ENCODE measurements around the gene PDSS1.

GRCh38 chr10:26780793-26781601 lies 83.5 kb downstream of the PDSS1 start:
- TF ChIP-seq CTCF (IDR thresholded peaks at IDR 0.05; ENCODE audit: low read depth, low read length), result no peak
- TF ChIP-seq EZH2phosphoT487 (IDR thresholded peaks at IDR 0.05; ENCODE audit: low read depth), result no peak
